SK-N-SH (cell line): ENCODE data around the gene PTPRD.

Experiments used
- EP300 ChIP-seq, 2 experiments: IDR thresholded peaks; 2 replicates each; pipeline versions ENCODE4 v1.4.0 to v1.6.1; 2012; ENCODE audit warnings: borderline replicate concordance in 1 of 2, low read depth in 1 of 2, low read length in 1 of 2
- POLR2AphosphoS5 ChIP-seq: IDR thresholded peaks from 2 replicates; pipeline ENCODE4 v1.6.1; 2012; ENCODE audit warnings: low read depth, low read length
- REST ChIP-seq: IDR thresholded peaks from 2 replicates; pipeline ENCODE4 v1.6.1; 2012; ENCODE audit warnings: mild to moderate bottlenecking, low read depth, low read length, moderate library complexity
- USF1 ChIP-seq: IDR thresholded peaks from 2 replicates; pipeline ENCODE4 v1.4.0; 2012; ENCODE audit warnings: low read depth, borderline replicate concordance
- TF ChIP-seq, protein P1 (sequence below): fragments of 200-600 bp; sonication (generic); IDR thresholded peaks from 2 replicates; pipeline ENCODE4 v1.6.1; 2017; ENCODE audit warnings: antibody characterized with exemption, mild to moderate bottlenecking, moderate library complexity

- TF ChIP-seq EP300 (IDR thresholded peaks at IDR 0.05; ENCODE audit: borderline replicate concordance in 1 of 2, low read depth in 1 of 2, low read length in 1 of 2) (no peak), POLR2AphosphoS5 (no peak), USF1 (no peak), REST (no peak)
- TF ChIP-seq, protein P1, sequence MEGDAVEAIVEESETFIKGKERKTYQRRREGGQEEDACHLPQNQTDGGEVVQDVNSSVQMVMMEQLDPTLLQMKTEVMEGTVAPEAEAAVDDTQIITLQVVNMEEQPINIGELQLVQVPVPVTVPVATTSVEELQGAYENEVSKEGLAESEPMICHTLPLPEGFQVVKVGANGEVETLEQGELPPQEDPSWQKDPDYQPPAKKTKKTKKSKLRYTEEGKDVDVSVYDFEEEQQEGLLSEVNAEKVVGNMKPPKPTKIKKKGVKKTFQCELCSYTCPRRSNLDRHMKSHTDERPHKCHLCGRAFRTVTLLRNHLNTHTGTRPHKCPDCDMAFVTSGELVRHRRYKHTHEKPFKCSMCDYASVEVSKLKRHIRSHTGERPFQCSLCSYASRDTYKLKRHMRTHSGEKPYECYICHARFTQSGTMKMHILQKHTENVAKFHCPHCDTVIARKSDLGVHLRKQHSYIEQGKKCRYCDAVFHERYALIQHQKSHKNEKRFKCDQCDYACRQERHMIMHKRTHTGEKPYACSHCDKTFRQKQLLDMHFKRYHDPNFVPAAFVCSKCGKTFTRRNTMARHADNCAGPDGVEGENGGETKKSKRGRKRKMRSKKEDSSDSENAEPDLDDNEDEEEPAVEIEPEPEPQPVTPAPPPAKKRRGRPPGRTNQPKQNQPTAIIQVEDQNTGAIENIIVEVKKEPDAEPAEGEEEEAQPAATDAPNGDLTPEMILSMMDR, result no peak
Measured at GRCh38 chr9:10512144-10512543, 100.7 kb downstream of the PTPRD start.
